H9 (cell line): ENCODE measurements around the gene LENG9. TPM values are rescaled to one million over a fixed set of nuclear protein-coding genes. Genes with fewer than 3 reads are reported as not detected.

ENCODE experiments used
- DNase-seq: peaks from one replicate; pipeline ENCODE4 v3.0.0-alpha.2; 2017
- H2AFZ ChIP-seq: one replicate; pipeline ENCODE4 v1.6.1; 2013; ENCODE audit warnings: mild to moderate bottlenecking, low read length, control low read depth, moderate library complexity
- H2AK5ac ChIP-seq: 2 replicates; pipeline ENCODE4 v1.6.1; 2013; ENCODE audit warnings: low read length, control low read depth, mixed read lengths; ENCODE audit not compliant: insufficient read length
- H2BK120ac ChIP-seq: one replicate; pipeline ENCODE4 v1.6.1; 2013; ENCODE audit warnings: low read depth, mild to moderate bottlenecking, low read length, control low read depth, inconsistent platforms; ENCODE audit not compliant: poor library complexity, severe bottlenecking
- H2BK12ac ChIP-seq: 2 replicates; pipeline ENCODE4 v1.6.1; 2013; ENCODE audit warnings: low read length, control low read depth, mixed read lengths, low read depth; ENCODE audit not compliant: insufficient read length
- H2BK15ac ChIP-seq: 2 replicates; pipeline ENCODE4 v1.6.1; 2013; ENCODE audit warnings: low read depth, low read length, control low read depth
- H2BK20ac ChIP-seq: one replicate; pipeline ENCODE4 v1.6.1; 2013; ENCODE audit warnings: low read depth, mild to moderate bottlenecking, low read length, control low read depth, inconsistent platforms; ENCODE audit not compliant: poor library complexity, severe bottlenecking
- H2BK5ac ChIP-seq: 2 replicates; pipeline ENCODE4 v1.6.1; 2013; ENCODE audit warnings: low read length, control low read depth, mixed read lengths; ENCODE audit not compliant: insufficient read length
- H3K14ac ChIP-seq: 2 replicates; pipeline ENCODE4 v1.6.1; 2013; ENCODE audit warnings: low read length, control low read depth; ENCODE audit not compliant: insufficient read depth
- H3K18ac ChIP-seq: 2 replicates; pipeline ENCODE4 v1.6.1; 2013; ENCODE audit warnings: low read depth, mild to moderate bottlenecking, mixed read lengths, low read length, control low read depth; ENCODE audit not compliant: insufficient read length
- H3K23ac ChIP-seq: 2 replicates; pipeline ENCODE4 v1.6.1; 2013; ENCODE audit warnings: low read length, control low read depth, mixed read lengths, low read depth; ENCODE audit not compliant: insufficient read length
- H3K23me2 ChIP-seq: 2 replicates; pipeline ENCODE4 v1.6.1; 2013; ENCODE audit warnings: low read depth, mild to moderate bottlenecking, mixed read lengths, low read length, control low read depth; ENCODE audit not compliant: insufficient read length, poor library complexity, severe bottlenecking
- H3K27ac ChIP-seq: 2 replicates; pipeline ENCODE4 v1.5.1; 2013; ENCODE audit warnings: low read length, control low read depth, mixed read lengths, low read depth; ENCODE audit not compliant: insufficient read length
- H3K27me3 ChIP-seq: 2 replicates; pipeline ENCODE4 v1.6.1; 2013; ENCODE audit warnings: low read length, control low read depth, inconsistent platforms; ENCODE audit not compliant: insufficient read depth
- H3K4ac ChIP-seq: 2 replicates; pipeline ENCODE4 v1.6.1; 2013; ENCODE audit warnings: low read depth, mild to moderate bottlenecking, control low read depth, inconsistent platforms, low read length, moderate library complexity
- H3K4me1 ChIP-seq: 2 replicates; pipeline ENCODE4 v1.6.1; 2013; ENCODE audit warnings: low read length, control low read depth, inconsistent platforms; ENCODE audit not compliant: insufficient read depth
- H3K4me2 ChIP-seq: 2 replicates; pipeline ENCODE4 v1.6.1; 2013; ENCODE audit warnings: low read length, control low read depth, mixed read lengths; ENCODE audit not compliant: insufficient read length, insufficient read depth
- H3K56ac ChIP-seq: 2 replicates; pipeline ENCODE4 v1.6.1; 2013; ENCODE audit warnings: low read depth, mild to moderate bottlenecking, mixed read lengths, low read length, control low read depth; ENCODE audit not compliant: insufficient read length
- H3K79me1 ChIP-seq: 2 replicates; pipeline ENCODE4 v1.6.1; 2013; ENCODE audit warnings: low read depth, mild to moderate bottlenecking, moderate library complexity, low read length, control low read depth, inconsistent platforms; ENCODE audit not compliant: insufficient read depth, poor library complexity, severe bottlenecking
- H3K79me2 ChIP-seq: 2 replicates; pipeline ENCODE4 v1.6.1; 2013; ENCODE audit warnings: low read length, control low read depth, inconsistent platforms; ENCODE audit not compliant: insufficient read depth
- H3K9ac ChIP-seq: 2 replicates; pipeline ENCODE4 v1.6.1; 2013; ENCODE audit warnings: low read length, control low read depth, mixed read lengths; ENCODE audit not compliant: insufficient read length; ENCODE audit errors: extremely low read depth
- H3K9me3 ChIP-seq: one replicate; pipeline ENCODE4 v1.6.1; 2013; ENCODE audit warnings: low read depth, low read length, inconsistent platforms; ENCODE audit not compliant: control insufficient read depth
- H3T11ph ChIP-seq: one replicate; pipeline ENCODE4 v1.6.1; 2013; ENCODE audit warnings: mild to moderate bottlenecking, low read length, control low read depth, inconsistent platforms
- H4K20me1 ChIP-seq: one replicate; pipeline ENCODE4 v1.6.1; 2013; ENCODE audit not compliant: control insufficient read depth, insufficient read length, insufficient read depth
- H4K5ac ChIP-seq: 2 replicates; pipeline ENCODE4 v1.6.1; 2013; ENCODE audit warnings: low read depth, mild to moderate bottlenecking, mixed read lengths, low read length, control low read depth; ENCODE audit not compliant: insufficient read length
- H4K8ac ChIP-seq: replicated peaks from 2 replicates; pipeline ENCODE4 v1.6.1; 2013; ENCODE audit warnings: low read length, control low read depth, mixed read lengths, low read depth; ENCODE audit not compliant: insufficient read length
- H4K91ac ChIP-seq: 2 replicates; pipeline ENCODE4 v1.6.1; 2013; ENCODE audit warnings: low read depth, mild to moderate bottlenecking, moderate library complexity, mixed read lengths, low read length, control low read depth; ENCODE audit not compliant: insufficient read length
- H3K27ac Mint-ChIP-seq, 3 experiments: 2 replicates in 2 of 3; 3 replicates in 1 of 3; pipeline ENCODE4 v1.8.0; 2020 to 2021; ENCODE audit warnings: mixed read lengths in 3 of 3, mild to moderate bottlenecking in 1 of 3, moderate library complexity in 1 of 3
- H3K27me3 Mint-ChIP-seq: 2 replicates; pipeline ENCODE4 v1.8.0; 2021; ENCODE audit warnings: low read depth, mild to moderate bottlenecking, moderate library complexity, mixed read lengths
- H3K36me3 Mint-ChIP-seq, 3 experiments: 2 replicates in 2 of 3; 3 replicates in 1 of 3; pipeline ENCODE4 v1.8.0; 2020 to 2021; ENCODE audit warnings: low read depth in 3 of 3, mixed read lengths in 3 of 3; ENCODE audit not compliant: insufficient read depth in 1 of 3
- H3K4me1 Mint-ChIP-seq, 2 experiments: 2 replicates each; pipeline ENCODE4 v1.8.0; 2020; ENCODE audit warnings: mixed read lengths in 2 of 2
- H3K4me3 Mint-ChIP-seq, 2 experiments: 2 replicates in 1 of 2; 3 replicates in 1 of 2; pipeline ENCODE4 v1.8.0; 2020 to 2021; ENCODE audit warnings: mild to moderate bottlenecking in 2 of 2, mixed read lengths in 2 of 2, moderate library complexity in 1 of 2
- H3K9me3 Mint-ChIP-seq, 2 experiments: 2 replicates in 1 of 2; 3 replicates in 1 of 2; pipeline ENCODE4 v1.8.0; 2020; ENCODE audit warnings: mild to moderate bottlenecking in 2 of 2, mixed read lengths in 2 of 2, moderate library complexity in 1 of 2
- CTCF ChIP-seq: fragments of 200-600 bp; sonication (generic); conservative IDR thresholded peaks from 3 replicates; pipeline ENCODE4 v1.8.0; 2021; ENCODE audit warnings: antibody characterized with exemption, mild to moderate bottlenecking
- WGBS: extraction: QIAGEN DNeasy Blood & Tissue Kit; methylation state at CpG from one replicate; pipeline ENCODE4 v1.1.7; 2013; ENCODE audit warnings: missing lambda C conversion rate, low lambda C conversion rate, mixed read lengths; ENCODE audit not compliant: insufficient read length; ENCODE audit errors: extremely low coverage; 5-methylcytosine and 5-hydroxymethylcytosine counted together
- total RNA-seq: library from RNA; stranded (reverse); gene quantifications from 2 replicates; pipeline ENCODE4 v1.2.1, GENCODE V29; 2021

The LENG9 gene
- total RNA-seq, 1 experiment from 2014 or later = 3.8 TPM

GRCh38 chr19:54461613-54462012 is 2.0 kb downstream of the LENG9 start:
- Histone ChIP-seq H3K23me2 (peaks cover 11% of the 10 kb centered on the region), H4K20me1 (no peaks in the 10 kb centered on the region), H3K4me2 (no peak overlapping the region), H2AK5ac (no peak overlapping the region), H4K8ac (no peak overlapping the region), H3K9ac (no peak overlapping the region), H2AFZ (no peak overlapping the region), H3K23ac (no peak overlapping the region), H3K27me3 (no peaks in the 10 kb centered on the region; the same call in 1 of the 2 replicates), H2BK120ac (no peak overlapping the region), H4K91ac (no peak overlapping the region), H2BK5ac (no peak overlapping the region), H3K4me1 (no peaks in the 10 kb centered on the region), H3T11ph (no peak overlapping the region), H4K5ac (no peak overlapping the region), H2BK12ac (no peak overlapping the region), H3K14ac (no peak overlapping the region), H3K79me2 (no peaks in the 10 kb centered on the region), H3K9me3 (no peaks in the 10 kb centered on the region), H3K18ac (no peak overlapping the region), H3K27ac (no peak overlapping the region), H3K56ac (no peak overlapping the region), H2BK20ac (no peak overlapping the region), H3K79me1 (no peaks in the 10 kb centered on the region), H3K4ac (no peak overlapping the region), H2BK15ac (no peak overlapping the region)
- peak overlapping the region in 1 of 2 experiments; percentile 73; a peak in 2 of 5 replicates for H3K4me3 Mint-ChIP-seq
- no peak for DNase-seq
- H3K9me3 Mint-ChIP-seq = peaks cover 2 to 3% of the 10 kb centered on the region in 2 experiments; a peak in 1 of 5 replicates
- H3K27ac Mint-ChIP-seq = peak overlapping the region in 1 of 3 experiments; percentile 68; a peak in 2 of 7 replicates
- H3K4me1 Mint-ChIP-seq = peaks cover 7% of the 10 kb centered on the region in 2 experiments; a peak in 3 of 4 replicates
- TF ChIP-seq CTCF = no peak
- peaks cover 14% of the 10 kb centered on the region for H3K27me3 Mint-ChIP-seq
- H3K36me3 Mint-ChIP-seq = peaks cover 21 to 50% (median 47%) of the 10 kb centered on the region in 3 experiments; a peak in 6 of 7 replicates
- no CpG with 5 or more reads among the region's 3 CpGs for WGBS
